Measurements from ENCODE around the gene SMIM41.

GRCh38 chr12:52091061-52091460, 11.6 kb downstream of the SMIM41 start:
- TF ChIP-seq CTCF (IDR thresholded peaks at IDR 0.05 in 4 of 5, conservative IDR thresholded peaks at IDR 0.05 in 1 of 5) (no peak), POLR2A (IDR thresholded peaks at IDR 0.05) (no peak)
